HepG2 (cell line): Measurements from ENCODE around the gene SP7. TPM values are rescaled to one million over a fixed set of nuclear protein-coding genes. Genes with fewer than 3 reads are reported as not detected.
A peak's percentile ranks its signal among the peaks of the same experiment; 100 is the strongest.

Experiments used
- ATAC-seq: fragments of 200-7000 bp; cut with Tn5 transposase; 3 replicates; pipeline ENCODE4 v1.9.1; 2020; ENCODE audit warnings: mild to moderate bottlenecking, moderate library complexity
- BruUV-seq: library from RNA; stranded (reverse); fragments of 400-500 nt; replicated peaks from 2 replicates; lab custom pipeline; 2021; lab: Mats Ljungman, UMichigan
- CTCF ChIA-PET: fragments of 300-600 bp; formaldehyde crosslinking; extraction: SDS; loops from one replicate; lab custom pipeline; 2021; ENCODE audit warnings: low total read pairs, inconsistent platforms, low intra/inter-chr PET ratio; lab: Yijun Ruan, JAX
- POLR2A ChIA-PET: fragments of 350-600 bp; sonication (Branson Sonifier 250); formaldehyde crosslinking; loops from one replicate; lab custom pipeline; 2020; ENCODE audit warnings: antibody characterized with exemption, inconsistent platforms; lab: Yijun Ruan, JAX
- DNase-seq: peaks from one replicate; pipeline ENCODE4 v3.0.0-alpha.2; 2015; ENCODE audit warnings: low spot score
- FAIRE-seq: peaks from 3 replicates; lab custom pipeline; 2011; peaks lifted over from hg19 to GRCh38; lab: Jason Lieb, UNC
- H2AFZ ChIP-seq: one replicate; pipeline ENCODE4 v1.6.1; 2011; ENCODE audit warnings: low read length, inconsistent platforms
- H3K27ac ChIP-seq: fragments of 300-600 bp; 3 replicates; pipeline ENCODE4 v1.8.0; 2011; ENCODE audit warnings: mixed run types, mild to moderate bottlenecking, mixed read lengths, low read length, inconsistent platforms; ENCODE audit not compliant: insufficient read depth; ENCODE audit errors: extremely low read length
- H3K27me3 ChIP-seq, 2 experiments: fragments of 200-600 bp in 1 of 2; 2 replicates in 1 of 2; 3 replicates in 1 of 2; pipeline versions ENCODE4 v1.6.0 to v1.8.0; 2011; ENCODE audit warnings: low read length in 2 of 2, mild to moderate bottlenecking in 2 of 2, moderate library complexity in 2 of 2, inconsistent platforms in 1 of 2; ENCODE audit not compliant: insufficient read depth in 2 of 2, control insufficient read depth in 1 of 2
- H3K36me3 ChIP-seq, 2 experiments: fragments of 200-600 bp in 1 of 2; replicated peaks in 1 of 2; 2 replicates in 1 of 2; 3 replicates in 1 of 2; pipeline versions ENCODE4 v1.5.1 to v1.8.0; 2011; ENCODE audit warnings: low read length in 2 of 2, inconsistent platforms in 1 of 2; ENCODE audit not compliant: insufficient read depth in 2 of 2, control insufficient read depth in 1 of 2
- H3K4me1 ChIP-seq: 2 replicates; pipeline ENCODE4 v1.5.1; 2012; ENCODE audit warnings: low read length, inconsistent platforms; ENCODE audit not compliant: insufficient read depth
- H3K4me2 ChIP-seq: 2 replicates; pipeline ENCODE4 v1.6.0; 2011; ENCODE audit warnings: low read depth, low read length, inconsistent platforms
- H3K4me3 ChIP-seq, 3 experiments: fragments of 200-600 bp in 1 of 3; sonication (generic), shearing (Covaris generic) in 1 of 3; replicated peaks in 1 of 3; 2 replicates each; pipeline ENCODE4 v1.5.1; 2011 to 2016; ENCODE audit warnings: low read length in 3 of 3, inconsistent platforms in 2 of 3, low read depth in 2 of 3, mild to moderate bottlenecking in 2 of 3, control low read depth in 1 of 3, mixed read lengths in 1 of 3; ENCODE audit not compliant: insufficient read depth in 1 of 3
- H3K79me2 ChIP-seq: one replicate; pipeline ENCODE4 v1.6.1; 2011; ENCODE audit warnings: low read length, inconsistent platforms; ENCODE audit not compliant: insufficient read depth
- H3K9ac ChIP-seq: 2 replicates; pipeline ENCODE4 v1.6.0; 2011; ENCODE audit warnings: mild to moderate bottlenecking, low read depth, low read length, inconsistent platforms; ENCODE audit not compliant: insufficient read depth
- H3K9me3 ChIP-seq: 2 replicates; pipeline ENCODE4 v1.5.1; 2012; ENCODE audit warnings: mild to moderate bottlenecking, low read length
- H4K20me1 ChIP-seq: 2 replicates; pipeline ENCODE4 v1.6.0; 2011; ENCODE audit warnings: inconsistent platforms, mild to moderate bottlenecking, low read length, moderate library complexity; ENCODE audit not compliant: insufficient read depth
- CEBPB ChIP-seq: IDR thresholded peaks from 2 replicates; pipeline ENCODE4 v1.6.1; 2011; ENCODE audit warnings: low read depth, low read length, improper control_type of control experiment, borderline replicate concordance
- CEBPG ChIP-seq: IDR thresholded peaks from 2 replicates; pipeline ENCODE4 v1.6.1; 2016
- PREB ChIP-seq: sonication (generic); formaldehyde crosslinking; IDR thresholded peaks from 2 replicates; pipeline ENCODE4 v1.4.0; 2020; ENCODE audit warnings: missing genetic modification reagents
- TEAD3 ChIP-seq: optimal IDR thresholded peaks from 2 replicates; pipeline ENCODE3; 2016; ENCODE audit warnings: borderline replicate concordance
- THAP11 ChIP-seq: IDR thresholded peaks from 2 replicates; pipeline ENCODE4 v1.6.1; 2016; ENCODE audit warnings: missing biosample characterization, missing genetic modification reagents
- ZNF770 ChIP-seq: sonication (generic); formaldehyde crosslinking; IDR thresholded peaks from 2 replicates; pipeline ENCODE4 v1.5.0; 2020; ENCODE audit warnings: mild to moderate bottlenecking, missing genetic modification reagents
- WGBS: methylation state at CpG from one replicate; pipeline ENCODE4 v1.1.6; 2017; ENCODE audit warnings: low lambda C conversion rate; 5-methylcytosine and 5-hydroxymethylcytosine counted together
- in situ Hi-C: cut with HindIII; loops from 2 replicates; pipeline ENCODE4 v1.10.0; 2017; ENCODE audit warnings: low pct_unique_long_range_greater_than_20kb; ENCODE audit not compliant: extremely low pct_ligation_motif_present
- intact Hi-C: fragments of 100-400 bp; cut with micrococcal nuclease; formaldehyde crosslinking; loops from one replicate; pipeline ENCODE4 v1.10.0; 2022; ENCODE audit not compliant: unreplicated experiment
- polyA plus RNA-seq, 8 experiments: library from polyadenylated mRNA; depleted of rRNA in 3 of 8; stranded (reverse) in 7 of 8; unstranded in 1 of 8; fragments of >200 nt; fragmentation: Illumina TruSeq in 4 of 8; extraction: Trizol in 4 of 8; gene quantifications; 2 replicates each; pipeline versions ENCODE4 v1.2.1 to v1.2.3, GENCODE V29; 2011 to 2016; ENCODE audit warnings: low read depth in 4 of 8, missing spikeins in 1 of 8, mixed read lengths in 1 of 8; ENCODE audit not compliant: insufficient read depth in 1 of 8
- total RNA-seq, 5 experiments: library from RNA; depleted of rRNA; stranded (reverse); fragments of >200 nt; fragmentation: Illumina TruSeq; extraction: Trizol; gene quantifications; 2 replicates each; pipeline ENCODE4 v1.2.3, GENCODE V29; 2016; ENCODE audit warnings: low read depth in 1 of 5

The SP7 gene
- total and polyA plus RNA-seq, 2 of the 13 experiments (the other 11 are each of a cell fraction or from before 2014, with no cell fraction given) = not detected

- FAIRE-seq (peak; percentile 18), DNase-seq (no peak), ATAC-seq (no peak)
- H3K4me2 ChIP-seq = peak overlapping the region; percentile 65
- H3K79me2 ChIP-seq = peaks cover 35% of the 10 kb centered on the region
- intact Hi-C loops = loop anchor here (1.0 to 5.0 kb wide), 2 partner anchors 29 to 41 kb away; partner anchors contain the start of gene AMHR2
- no peak overlapping the region for H2AFZ ChIP-seq
- CTCF ChIA-PET = interaction anchor here (1.6 kb wide), 1 partner anchor 28 kb away, joined by 22 read pairs; no protein-coding TSS in a partner anchor
- H3K4me3 ChIP-seq = peak overlapping the region; percentile 70 to 73 (median 73)
- H3K27me3 ChIP-seq = no peaks in the 10 kb centered on the region; a peak in 1 of 5 replicates
- peak; percentile 85 for TF ChIP-seq ZNF770
- no peak for TF ChIP-seq THAP11 (CRISPR knock-in tag)
- peak; percentile 22 for TF ChIP-seq TEAD3 (CRISPR knock-in tag)
- 0 out of 2 replicates have a peak, but pooled peaks have one; percentile 13 for TF ChIP-seq CEBPG (CRISPR knock-in tag)
- 0 out of 2 replicates have a peak, but pooled peaks have one; percentile 20 for TF ChIP-seq CEBPB
- no peak for TF ChIP-seq PREB (CRISPR knock-in tag)
- H4K20me1 ChIP-seq = no peaks in the 10 kb centered on the region
- peaks cover 56% of the 10 kb centered on the region for H3K4me1 ChIP-seq
- peak overlapping the region; percentile 79 for H3K27ac ChIP-seq
- 24% methylated on average over 21 of the region's 21 CpGs for WGBS
- POLR2A ChIA-PET = interaction anchor here (0.7 to 2.7 kb wide), 5 partner anchors 28 to 157 kb away, joined by 3 to 24 read pairs (median 4); partner anchors contain the start of genes AAAS, PRR13 and TARBP2
- no peaks in the 10 kb centered on the region for H3K9me3 ChIP-seq
- peak overlapping the region; percentile 46; the same call in 1 of the 2 replicates for H3K9ac ChIP-seq
- no TSS peak for BruUV-seq
- peaks cover 15 to 24% of the 10 kb centered on the region in 2 experiments for H3K36me3 ChIP-seq
- in situ Hi-C loops = no loop called here
These were observed 44.9 kb upstream of the SP7 start for GRCh38 chr12:53380794-53381730.
